ENCODE data around the gene ACSS3.

DNA sequence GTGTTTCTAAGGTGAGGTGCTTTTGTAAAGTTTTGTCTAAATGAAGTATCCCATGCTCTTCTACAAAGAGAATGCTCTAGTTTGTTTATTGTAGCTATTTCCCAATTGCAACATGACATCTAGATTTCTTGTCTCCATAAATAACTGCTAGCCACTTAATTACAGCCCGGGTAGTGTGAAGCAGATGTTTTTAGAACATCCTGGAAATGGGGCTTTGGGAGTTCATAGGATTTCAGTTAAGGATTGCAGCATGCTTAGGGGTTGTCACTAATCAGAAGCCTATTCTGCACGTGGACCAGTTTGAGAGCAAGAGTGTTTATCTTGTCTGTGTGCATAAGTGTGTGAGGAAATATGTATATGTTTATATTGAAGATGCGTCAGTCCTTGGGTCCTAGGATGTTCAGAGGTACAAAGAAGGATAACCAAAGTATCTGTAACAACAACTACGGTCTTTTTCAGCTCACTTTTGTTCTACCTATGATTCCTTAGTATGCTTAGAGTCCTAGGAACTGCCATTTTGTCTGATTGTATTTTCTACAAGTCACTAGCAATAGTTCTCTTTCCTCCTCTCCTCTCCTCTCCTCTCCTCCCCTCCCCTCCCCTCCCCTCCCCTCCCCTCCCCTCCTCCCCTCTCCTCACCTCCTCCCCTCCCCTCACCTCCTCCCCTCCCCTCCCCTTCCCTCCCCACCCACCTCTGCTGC is 135.3 kb downstream of the ACSS3 start:
- TF ChIP-seq, protein P1, sequence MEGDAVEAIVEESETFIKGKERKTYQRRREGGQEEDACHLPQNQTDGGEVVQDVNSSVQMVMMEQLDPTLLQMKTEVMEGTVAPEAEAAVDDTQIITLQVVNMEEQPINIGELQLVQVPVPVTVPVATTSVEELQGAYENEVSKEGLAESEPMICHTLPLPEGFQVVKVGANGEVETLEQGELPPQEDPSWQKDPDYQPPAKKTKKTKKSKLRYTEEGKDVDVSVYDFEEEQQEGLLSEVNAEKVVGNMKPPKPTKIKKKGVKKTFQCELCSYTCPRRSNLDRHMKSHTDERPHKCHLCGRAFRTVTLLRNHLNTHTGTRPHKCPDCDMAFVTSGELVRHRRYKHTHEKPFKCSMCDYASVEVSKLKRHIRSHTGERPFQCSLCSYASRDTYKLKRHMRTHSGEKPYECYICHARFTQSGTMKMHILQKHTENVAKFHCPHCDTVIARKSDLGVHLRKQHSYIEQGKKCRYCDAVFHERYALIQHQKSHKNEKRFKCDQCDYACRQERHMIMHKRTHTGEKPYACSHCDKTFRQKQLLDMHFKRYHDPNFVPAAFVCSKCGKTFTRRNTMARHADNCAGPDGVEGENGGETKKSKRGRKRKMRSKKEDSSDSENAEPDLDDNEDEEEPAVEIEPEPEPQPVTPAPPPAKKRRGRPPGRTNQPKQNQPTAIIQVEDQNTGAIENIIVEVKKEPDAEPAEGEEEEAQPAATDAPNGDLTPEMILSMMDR (IDR thresholded peaks at IDR 0.05), result no peak
- no peak for TF ChIP-seq EZH2 (IDR thresholded peaks at IDR 0.05; ENCODE audit: borderline replicate concordance, insufficient read depth, low read depth, low read length, poor library complexity, severe bottlenecking)
